AG09309 (cell line): ENCODE measurements around the gene EEA1.
"Not testable (repeated sequence)": the region's sequence is repeated elsewhere in the genome, so short reads cannot be mapped to it uniquely, and the experiment has no call there.

Source experiments
- DNase-seq: peaks from one replicate; pipeline ENCODE4 v3.0.0-alpha.2; 2010; ENCODE audit warnings: low read depth
- H3K4me3 ChIP-seq: 2 replicates; pipeline ENCODE4 v1.5.1; 2011; ENCODE audit warnings: mild to moderate bottlenecking, low read depth, low read length, moderate library complexity; ENCODE audit not compliant: control insufficient read depth
- CTCF ChIP-seq: IDR thresholded peaks from 2 replicates; pipeline ENCODE4 v1.5.1; 2011; ENCODE audit warnings: mild to moderate bottlenecking, low read depth, low read length, inconsistent platforms; ENCODE audit not compliant: insufficient read depth, control insufficient read depth; ENCODE audit errors: missing control alignments

The EEA1 gene

GRCh38 chr12:92756898-92757596 lies 172.0 kb downstream of the EEA1 start:
- no peak overlapping the region for H3K4me3 ChIP-seq
- no peak for TF ChIP-seq CTCF
- no peak for DNase-seq

- TF ChIP-seq CTCF: no peak
- DNase-seq: no peak
Observed at GRCh38 chr12:92753976-92754885, 174.9 kb downstream of the EEA1 start.

GRCh38 chr12:92749691-92750090 lies 179.4 kb downstream of the EEA1 start:
- DNase-seq: not testable (repeated sequence)

More at GRCh38 chr12:92753976-92754885, 174.9 kb downstream of the EEA1 start:
- no peak overlapping the region for H3K4me3 ChIP-seq

GRCh38 chr12:92747151-92747550 lies 181.9 kb downstream of the EEA1 start:
- no peak for DNase-seq
- no peak overlapping the region for H3K4me3 ChIP-seq
- no peak for TF ChIP-seq CTCF

More at GRCh38 chr12:92749691-92750090, 179.4 kb downstream of the EEA1 start:
- not testable (repeated sequence) for H3K4me3 ChIP-seq

GRCh38 chr12:92745856-92746550 lies 183.1 kb downstream of the EEA1 start:
- DNase-seq: peak; percentile 68
- TF ChIP-seq CTCF: no peak
- no peak overlapping the region for H3K4me3 ChIP-seq

- DNase-seq: no peak
- TF ChIP-seq CTCF: no peak
- no peak overlapping the region for H3K4me3 ChIP-seq
Observed at GRCh38 chr12:92743026-92743425, 186.1 kb downstream of the EEA1 start.

GRCh38 chr12:92740411-92740810 lies 188.7 kb downstream of the EEA1 start:
- no peak for TF ChIP-seq CTCF
- no peak for DNase-seq
- no peak overlapping the region for H3K4me3 ChIP-seq
